Midbrain (tissue), 1 donor: ENCODE results near the gene GALK2.
"Not testable (repeated sequence)": the region's sequence is repeated elsewhere in the genome, so short reads cannot be mapped to it uniquely, and the experiment has no call there.

Source experiments
- DNase-seq: peaks from one replicate; lab custom pipeline; 2025; lab: John Stamatoyannopoulos, UW

Gene GALK2

DNA sequence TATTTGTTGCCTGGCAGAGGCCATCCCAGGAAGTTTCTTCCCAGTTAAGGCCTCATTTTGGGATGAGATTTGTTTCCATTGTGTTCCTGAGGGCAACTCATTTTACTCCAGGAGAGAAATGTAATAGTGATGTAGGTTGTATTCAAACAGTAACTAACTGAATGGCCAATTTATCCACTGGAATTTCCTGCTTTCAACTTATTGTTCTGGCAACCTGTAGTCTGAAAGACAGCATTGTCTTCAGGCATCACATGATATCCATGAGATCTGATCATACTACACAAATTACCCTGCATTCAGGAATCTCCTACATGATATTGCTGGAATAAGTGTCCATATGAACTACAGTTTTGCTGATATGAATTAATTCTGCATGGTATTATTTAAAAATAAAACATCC lies 173.5 kb downstream of the GALK2 start:
- DNase-seq, result no peak

DNA sequence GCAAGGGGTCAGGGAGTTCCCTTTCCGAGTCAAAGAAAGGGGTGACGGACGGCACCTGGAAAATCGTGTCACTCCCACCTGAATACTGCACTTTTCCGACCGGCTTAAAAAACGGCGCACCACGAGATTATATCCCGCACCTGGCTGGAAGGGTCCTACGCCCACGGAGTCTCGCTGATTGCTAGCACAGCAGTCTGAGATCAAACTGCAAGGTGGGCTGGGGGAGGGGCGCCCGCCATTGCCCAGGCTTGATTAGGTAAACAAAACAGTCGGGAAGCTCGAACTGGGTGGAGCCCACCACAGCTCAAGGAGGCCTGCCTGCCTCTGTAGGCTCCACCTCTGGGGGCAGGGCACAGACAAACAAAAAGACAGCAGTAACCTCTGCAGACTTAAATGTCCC lies 184.4 kb downstream of the GALK2 start:
- not testable (repeated sequence) for DNase-seq

DNA sequence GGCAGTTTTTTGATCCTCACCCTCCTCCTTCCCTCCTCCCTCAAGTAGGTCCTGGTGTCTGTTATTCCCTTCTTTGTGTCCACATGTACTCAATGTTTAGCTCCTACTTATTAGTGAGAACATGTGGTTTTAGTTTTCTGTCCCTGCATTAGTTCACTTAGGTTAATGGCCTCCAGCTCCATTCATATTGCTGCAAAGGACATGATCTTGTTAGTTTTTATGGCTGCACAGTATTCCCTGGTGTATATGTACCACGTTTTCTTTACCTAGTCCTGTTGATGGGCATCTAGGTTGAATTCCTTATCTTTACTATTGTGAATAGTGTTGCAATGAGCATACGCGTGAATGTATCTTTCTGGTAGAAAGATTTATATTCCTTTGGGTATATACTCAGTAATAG lies 191.3 kb downstream of the GALK2 start:
- DNase-seq, result no peak

DNA sequence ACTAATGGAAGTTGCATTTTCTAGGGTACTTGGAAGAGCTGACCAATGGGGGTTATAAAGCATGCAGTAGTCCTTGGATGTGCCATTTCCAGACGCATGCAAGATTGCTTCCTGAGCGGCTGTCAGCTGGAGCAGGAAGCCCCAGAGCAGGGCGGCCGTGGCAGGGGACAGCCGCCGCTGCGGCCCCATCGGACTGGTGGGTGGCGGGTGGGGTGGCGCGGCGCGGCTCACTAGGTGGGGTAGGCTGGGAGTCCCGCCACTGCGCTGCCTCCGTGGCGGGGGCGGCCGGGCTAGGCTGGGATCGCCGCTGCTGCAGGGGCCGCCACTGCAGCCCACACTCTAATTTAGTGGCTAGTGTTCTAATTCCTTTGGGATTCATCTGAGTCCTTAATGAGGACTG lies 196.4 kb downstream of the GALK2 start:
- DNase-seq, result no peak

DNA sequence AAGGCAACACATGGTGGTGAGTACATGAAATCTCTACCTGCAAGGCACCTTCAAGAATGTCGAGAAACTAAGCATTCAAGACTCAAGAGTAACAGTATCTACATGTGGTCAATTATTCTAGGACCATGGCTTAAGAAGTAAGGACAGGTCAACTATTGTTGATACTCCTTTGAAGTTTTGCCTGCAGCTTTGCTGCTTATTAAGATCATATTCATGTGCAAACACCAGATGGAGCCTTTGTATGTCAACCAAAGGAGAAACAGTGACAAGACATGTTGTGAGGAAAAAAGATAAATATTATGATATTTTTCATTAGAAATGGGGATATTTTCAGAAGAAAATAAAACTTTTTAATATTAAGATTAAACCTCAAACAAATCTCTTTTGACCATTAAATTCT lies 200.7 kb downstream of the GALK2 start:
- DNase-seq, result no peak

DNA sequence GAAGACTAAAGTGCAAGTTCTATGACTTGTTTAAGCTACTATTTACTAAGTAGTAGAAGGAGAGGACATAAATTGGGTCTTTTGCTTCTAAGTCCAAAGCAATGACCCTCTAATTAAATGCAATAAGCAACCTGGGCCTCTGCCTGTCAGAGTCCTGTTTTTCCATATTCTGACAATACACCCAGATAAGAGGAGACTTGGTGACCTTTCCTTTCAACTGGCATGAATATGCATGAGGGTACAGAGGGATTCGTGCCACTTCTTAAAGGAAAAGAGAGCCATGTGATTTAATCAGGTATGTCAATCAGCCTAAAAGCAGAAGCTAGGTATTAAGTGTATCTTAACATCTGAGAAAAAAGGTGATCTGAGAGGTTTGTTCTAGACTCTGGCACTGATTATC lies 202.3 kb downstream of the GALK2 start:
- DNase-seq, result no peak

DNA sequence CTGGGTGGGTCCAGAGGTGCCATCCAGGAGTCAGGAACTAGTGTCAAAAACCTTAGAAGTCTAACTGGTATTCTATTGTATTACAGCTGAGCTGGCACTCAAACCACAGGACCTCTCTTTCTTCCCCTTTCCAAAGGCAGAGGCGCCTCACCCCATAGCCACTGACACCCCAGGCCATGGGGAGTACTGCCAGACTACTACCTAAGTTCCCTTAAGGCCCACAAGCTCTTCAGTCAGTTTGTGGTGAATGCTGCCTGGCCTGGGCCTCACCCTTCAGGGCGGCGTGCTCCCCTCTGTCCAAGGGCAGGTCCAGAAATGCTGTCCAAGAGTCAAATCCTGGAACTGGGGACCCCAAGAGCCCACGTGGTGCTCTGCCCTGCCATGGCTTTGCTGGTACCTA lies 209.9 kb downstream of the GALK2 start:
- DNase-seq, result no peak

DNA sequence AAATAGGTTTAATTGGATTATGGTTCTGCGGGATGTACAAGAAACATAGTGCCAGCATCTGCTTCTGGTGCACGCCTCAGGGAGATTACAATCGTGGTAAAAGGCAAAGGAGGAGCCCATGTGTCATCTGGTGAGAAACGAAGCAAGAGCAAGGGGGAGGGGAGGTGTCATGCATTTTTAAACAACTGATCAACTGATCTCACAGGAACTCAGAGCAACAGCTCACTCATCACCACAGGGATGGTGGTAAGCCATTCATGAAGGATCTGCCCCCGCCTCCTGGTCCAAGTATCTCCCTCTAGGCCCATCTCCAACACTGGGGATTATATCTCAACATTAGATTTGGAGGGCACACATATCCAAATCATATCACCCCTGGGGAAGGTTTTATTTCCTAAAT lies 210.9 kb downstream of the GALK2 start:
- no peak for DNase-seq
